ENCODE measurements around the gene H1-8. TPM values are rescaled to one million over a fixed set of nuclear protein-coding genes. Genes with fewer than 3 reads are reported as not detected.

Gene H1-8
- total RNA-seq, 4 donors from 2014 or later: not detected

GRCh38 chr3:129577925-129578786 is 35.2 kb downstream of the H1-8 start:
- 65 to 74% methylated on average over 19 to 21 of the region's 21 CpGs for WGBS, 2 donors
- DNase-seq (ENCODE audit: low spot score in 2 of 2): no peak
- intact Hi-C loops (cut with DNase I; ENCODE audit: low total_unique reads): no loop called here

GRCh38 chr3:129579991-129580390 is 37.0 kb downstream of the H1-8 start:
- H3K4me3 ChIP-seq (ENCODE audit: low read depth, poor library complexity, severe bottlenecking): no peak overlapping the region
- TF ChIP-seq CTCF (IDR thresholded peaks at IDR 0.05): no peak
- TF ChIP-seq POLR2A (IDR thresholded peaks at IDR 0.05): no peak
- WGBS, 2 donors: 88 to 90% methylated on average over 8 to 10 of the region's 10 CpGs
- no peak for DNase-seq (ENCODE audit: low spot score in 2 of 2)
- intact Hi-C loops (cut with DNase I; ENCODE audit: low total_unique reads): no loop called here

More at GRCh38 chr3:129577925-129578786, 35.2 kb downstream of the H1-8 start:
- no peak overlapping the region for H3K4me3 ChIP-seq (ENCODE audit: low read depth, poor library complexity, severe bottlenecking)
- TF ChIP-seq CTCF (IDR thresholded peaks at IDR 0.05) (no peak), POLR2A (IDR thresholded peaks at IDR 0.05) (no peak)

GRCh38 chr3:129581623-129582022 is 38.6 kb downstream of the H1-8 start:
- TF ChIP-seq POLR2A (IDR thresholded peaks at IDR 0.05): no peak
- no peak for TF ChIP-seq CTCF (IDR thresholded peaks at IDR 0.05)
- intact Hi-C loops (cut with DNase I; ENCODE audit: low total_unique reads): no loop called here
- H3K4me3 ChIP-seq (ENCODE audit: low read depth, poor library complexity, severe bottlenecking): no peak overlapping the region
- DNase-seq (ENCODE audit: low spot score in 2 of 2): no peak
- WGBS, 2 donors: 83 to 84% methylated on average over 8 of the region's 8 CpGs

- no peak overlapping the region for H3K4me3 ChIP-seq (ENCODE audit: low read depth, poor library complexity, severe bottlenecking)
- whole genome bisulfite sequencing, 2 donors: 88 to 90% methylated on average over 5 of the region's 5 CpGs
- intact Hi-C loops (cut with DNase I; ENCODE audit: low total_unique reads): no loop called here
- no peak for TF ChIP-seq POLR2A (IDR thresholded peaks at IDR 0.05)
- TF ChIP-seq CTCF (IDR thresholded peaks at IDR 0.05): no peak
- no peak for DNase-seq (ENCODE audit: low spot score in 2 of 2)
These were observed 39.8 kb downstream of the H1-8 start for GRCh38 chr3:129582799-129583198.

GRCh38 chr3:129583289-129583688 is 40.3 kb downstream of the H1-8 start:
- intact Hi-C loops (cut with DNase I; ENCODE audit: low total_unique reads): no loop called here
- WGBS, 2 donors: 91 to 92% methylated on average over 9 of the region's 9 CpGs
- H3K4me3 ChIP-seq (ENCODE audit: low read depth, poor library complexity, severe bottlenecking): no peak overlapping the region
- TF ChIP-seq POLR2A (IDR thresholded peaks at IDR 0.05) (no peak), CTCF (IDR thresholded peaks at IDR 0.05) (no peak)
- DNase-seq (ENCODE audit: low spot score in 2 of 2): no peak
